Ovary (tissue), 9 donors: ENCODE data around the gene KCNQ5. TPM values are rescaled to one million over a fixed set of nuclear protein-coding genes. Genes with fewer than 3 reads are reported as not detected.

Experiments
- DNase-seq, 5 donors: peaks; one replicate each; pipeline ENCODE4 v3.0.0-alpha.2; 2019 to 2020
- H3K27ac ChIP-seq, 2 donors: fragments of 200-600 bp; one replicate each; pipeline versions ENCODE4 v1.5.1 to v1.8.0; 2019 to 2022
- H3K27me3 ChIP-seq: fragments of 200-600 bp; one replicate; pipeline ENCODE4 v1.8.0; 2022
- H3K36me3 ChIP-seq: fragments of 200-600 bp; sonication (generic); one replicate; pipeline ENCODE4 v1.5.1; 2019
- H3K4me1 ChIP-seq: one replicate; pipeline ENCODE4 v1.8.1; 2013; ENCODE audit warnings: mild to moderate bottlenecking, moderate library complexity; ENCODE audit not compliant: insufficient read depth
- H3K4me3 ChIP-seq: fragments of 200-600 bp; sonication (generic); one replicate; pipeline ENCODE4 v1.5.1; 2017
- H3K9me3 ChIP-seq, 2 donors: fragments of 200-600 bp in 1 of 2; sonication (generic) in 1 of 2; one replicate each; pipeline versions ENCODE4 v1.5.1 to v1.8.1; 2013 to 2019; ENCODE audit warnings: mild to moderate bottlenecking in 1 of 2, moderate library complexity in 1 of 2
- CTCF ChIP-seq, 3 donors: fragments of 450-650 bp in 2 of 3; fragments of 200-600 bp in 1 of 3; IDR thresholded peaks; one replicate each; pipeline versions ENCODE4 v1.5.1 to v1.8.0; 2016 to 2022; ENCODE audit warnings: antibody characterized with exemption in 3 of 3, mild to moderate bottlenecking in 1 of 3
- EP300 ChIP-seq: sonication (generic); formaldehyde crosslinking; IDR thresholded peaks from one replicate; pipeline ENCODE4 v1.6.1; 2017; ENCODE audit warnings: antibody characterized with exemption
- POLR2A ChIP-seq: fragments of 450-650 bp; IDR thresholded peaks from one replicate; pipeline ENCODE4 v1.6.1; 2017; ENCODE audit warnings: antibody characterized with exemption, mild to moderate bottlenecking, moderate library complexity
- WGBS, 3 donors: extraction: QIAGEN DNeasy Blood & Tissue Kit in 1 of 3; methylation state at CpG; one replicate each; pipeline versions ENCODE4 v1.1.5 to v1.1.7; 2013 to 2017; 5-methylcytosine and 5-hydroxymethylcytosine counted together
- intact Hi-C, 4 donors: fragments of 100-400 bp; cut with DNase I; formaldehyde crosslinking; loops; one replicate each; pipeline versions ENCODE4 v1.11.0 to v1.15.1; 2022 to 2023
- polyA plus RNA-seq, 2 donors: library from polyadenylated mRNA; stranded (reverse); fragments of 200-250 nt in 1 of 2; fragments of 350-450 nt in 1 of 2; fragmentation: Illumina TruSeq in 1 of 2; extraction: RNeasy Lipid Tissue Mini Kit (QIAGEN cat#74804) in 1 of 2; gene quantifications; one replicate each; pipeline ENCODE4 v1.2.3, GENCODE V29; 2013 to 2014
- total RNA-seq, 7 donors: library from RNA; depleted of rRNA in 2 of 7; stranded (reverse); fragments of >200 nt in 2 of 7; fragmentation: NEBNext Ultra II Directional in 3 of 7; extraction: Animal tissue kit (Norgen Biotek cat#: 25700) in 3 of 7; gene quantifications; one replicate each; pipeline versions ENCODE4 v1.1.0 to v1.2.4, GENCODE V29; 2016 to 2023
- donor health status: DM: no; HTN: no; CAD: no; lungs with moderate emphysema.
- donor health status: DM: no; HTN: no; CAD: no.
- donor health status: Bipolar disorder and iron deficiency.
- donor health status: DM: yes; HTN: yes; CAD: no.
- donor health status: DM: no; HTN: no; CAD: no.
- donor health status: DM: yes; HTN: yes; CAD: no.

KCNQ5 gene
- total and polyA plus RNA-seq, 9 donors: 0.02 to 0.80 (median 0.15) TPM; not detected in 2

- no peak overlapping the region for H3K4me3 ChIP-seq
- TF ChIP-seq CTCF (IDR thresholded peaks at IDR 0.05): no peak
- H3K27ac ChIP-seq: no peak overlapping the region
- H3K36me3 ChIP-seq: no peaks in the 10 kb centered on the region
- no peaks in the 10 kb centered on the region for H3K27me3 ChIP-seq
- intact Hi-C loops: no loop called here
- H3K4me1 ChIP-seq: no peaks in the 10 kb centered on the region
- DNase-seq: no peak
- no peaks in the 10 kb centered on the region for H3K9me3 ChIP-seq
Measured at GRCh38 chr6:73030257-73030656, 408.4 kb downstream of the KCNQ5 start.

- Histone ChIP-seq H3K27me3 (no peaks in the 10 kb centered on the region), H3K9me3 (no peaks in the 10 kb centered on the region), H3K4me3 (no peak overlapping the region), H3K27ac (no peak overlapping the region), H3K4me1 (no peaks in the 10 kb centered on the region), H3K36me3 (no peaks in the 10 kb centered on the region)
- WGBS, 3 donors: 65 to 74% (median 71%) methylated on average over 9 of the region's 9 CpGs
- intact Hi-C loops: no loop called here
- no peak for DNase-seq
- no peak for TF ChIP-seq POLR2A
- no peak for TF ChIP-seq CTCF (IDR thresholded peaks at IDR 0.05)
- no peak for TF ChIP-seq EP300
Measured at GRCh38 chr6:73030791-73031782, 409.2 kb downstream of the KCNQ5 start.

GRCh38 chr6:73032586-73032985, 410.7 kb downstream of the KCNQ5 start:
- no peaks in the 10 kb centered on the region for H3K4me1 ChIP-seq
- no peak overlapping the region for H3K27ac ChIP-seq
- H3K9me3 ChIP-seq: no peaks in the 10 kb centered on the region
- intact Hi-C loops: no loop called here
- DNase-seq: no peak
- H3K4me3 ChIP-seq: no peak overlapping the region
- WGBS, 3 donors: 87 to 93% (median 88%) methylated on average over 2 of the region's 2 CpGs
- no peaks in the 10 kb centered on the region for H3K27me3 ChIP-seq
- no peaks in the 10 kb centered on the region for H3K36me3 ChIP-seq
- TF ChIP-seq POLR2A: no peak

- Histone ChIP-seq H3K9me3 (no peaks in the 10 kb centered on the region), H3K4me1 (no peaks in the 10 kb centered on the region), H3K4me3 (no peak overlapping the region), H3K27me3 (no peaks in the 10 kb centered on the region), H3K36me3 (no peaks in the 10 kb centered on the region), H3K27ac (no peak overlapping the region)
- intact Hi-C loops: no loop called here
- no peak for DNase-seq
- TF ChIP-seq CTCF (IDR thresholded peaks at IDR 0.05) (no peak), EP300 (no peak), POLR2A (no peak)
- WGBS, 3 donors: 83 to 89% (median 83%) methylated on average over 4 of the region's 4 CpGs
Measured at GRCh38 chr6:73036689-73037088, 414.8 kb downstream of the KCNQ5 start.

GRCh38 chr6:73041051-73041450, 419.2 kb downstream of the KCNQ5 start:
- TF ChIP-seq CTCF (IDR thresholded peaks at IDR 0.05) (no peak), POLR2A (no peak), EP300 (no peak)
- no peak overlapping the region for H3K27ac ChIP-seq
- 12 to 20% (median 16%) methylated on average over 3 of the region's 3 CpGs for WGBS, 3 donors
- H3K36me3 ChIP-seq: no peaks in the 10 kb centered on the region
- intact Hi-C loops: no loop called here
- DNase-seq: no peak
- H3K4me1 ChIP-seq: no peaks in the 10 kb centered on the region
- no peaks in the 10 kb centered on the region for H3K27me3 ChIP-seq
- no peaks in the 10 kb centered on the region for H3K9me3 ChIP-seq
- H3K4me3 ChIP-seq: no peak overlapping the region
